Measurements from ENCODE around the gene TGM5. TPM values are rescaled to one million over a fixed set of nuclear protein-coding genes. Genes with fewer than 3 reads are reported as not detected.

Gene TGM5
- total RNA-seq, 4 donors from 2014 or later = not detected

GRCh38 chr15:43270676-43271306 lies 4.1 kb upstream of the TGM5 start:
- intact Hi-C loops (cut with DNase I; ENCODE audit: low total_unique reads) = no loop called here
- Histone ChIP-seq H3K9me3 (no peaks in the 10 kb centered on the region), H3K27me3 (no peaks in the 10 kb centered on the region), H3K27ac (no peak overlapping the region), H3K36me3 (no peaks in the 10 kb centered on the region), H3K4me3 (no peak overlapping the region), H3K4me1 (no peaks in the 10 kb centered on the region)
- TF ChIP-seq CTCF (IDR thresholded peaks at IDR 0.05) (no peak), POLR2A (IDR thresholded peaks at IDR 0.05) (no peak)
- no peak for DNase-seq

DNA sequence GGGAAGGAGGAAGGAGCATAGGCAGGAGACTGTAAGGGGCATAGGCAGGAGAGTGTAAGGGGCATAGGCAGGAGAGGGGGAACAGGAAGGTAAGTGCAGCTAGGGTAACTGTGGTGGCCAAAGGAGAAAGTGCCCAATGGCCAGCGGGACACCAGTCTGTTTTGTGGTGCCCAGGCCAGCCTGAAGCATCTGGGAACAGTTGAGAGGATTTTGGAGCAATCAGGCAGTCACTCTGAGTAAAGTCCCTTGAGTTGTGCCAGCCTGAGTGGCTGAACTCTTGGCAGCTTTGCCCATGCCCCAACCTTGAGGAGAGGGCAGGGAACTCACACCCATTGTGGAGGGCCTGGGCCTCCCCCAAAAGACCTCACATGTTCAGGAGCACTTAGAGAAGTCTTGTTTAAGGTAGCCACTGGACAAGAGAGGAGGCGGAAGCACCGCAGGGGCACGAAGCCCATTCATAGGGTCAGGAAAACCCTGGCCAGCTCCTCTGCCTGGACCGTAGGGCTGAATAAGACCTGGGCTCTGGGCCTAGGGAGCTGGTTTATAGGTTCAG lies 3.5 kb upstream of the TGM5 start:
- Histone ChIP-seq H3K27ac (no peak overlapping the region), H3K4me3 (no peak overlapping the region), H3K9me3 (no peaks in the 10 kb centered on the region), H3K4me1 (no peaks in the 10 kb centered on the region), H3K27me3 (no peaks in the 10 kb centered on the region), H3K36me3 (no peaks in the 10 kb centered on the region)
- no peak for DNase-seq
- TF ChIP-seq CTCF (IDR thresholded peaks at IDR 0.05) = no peak
- intact Hi-C loops (cut with DNase I; ENCODE audit: low total_unique reads) = no loop called here

DNA sequence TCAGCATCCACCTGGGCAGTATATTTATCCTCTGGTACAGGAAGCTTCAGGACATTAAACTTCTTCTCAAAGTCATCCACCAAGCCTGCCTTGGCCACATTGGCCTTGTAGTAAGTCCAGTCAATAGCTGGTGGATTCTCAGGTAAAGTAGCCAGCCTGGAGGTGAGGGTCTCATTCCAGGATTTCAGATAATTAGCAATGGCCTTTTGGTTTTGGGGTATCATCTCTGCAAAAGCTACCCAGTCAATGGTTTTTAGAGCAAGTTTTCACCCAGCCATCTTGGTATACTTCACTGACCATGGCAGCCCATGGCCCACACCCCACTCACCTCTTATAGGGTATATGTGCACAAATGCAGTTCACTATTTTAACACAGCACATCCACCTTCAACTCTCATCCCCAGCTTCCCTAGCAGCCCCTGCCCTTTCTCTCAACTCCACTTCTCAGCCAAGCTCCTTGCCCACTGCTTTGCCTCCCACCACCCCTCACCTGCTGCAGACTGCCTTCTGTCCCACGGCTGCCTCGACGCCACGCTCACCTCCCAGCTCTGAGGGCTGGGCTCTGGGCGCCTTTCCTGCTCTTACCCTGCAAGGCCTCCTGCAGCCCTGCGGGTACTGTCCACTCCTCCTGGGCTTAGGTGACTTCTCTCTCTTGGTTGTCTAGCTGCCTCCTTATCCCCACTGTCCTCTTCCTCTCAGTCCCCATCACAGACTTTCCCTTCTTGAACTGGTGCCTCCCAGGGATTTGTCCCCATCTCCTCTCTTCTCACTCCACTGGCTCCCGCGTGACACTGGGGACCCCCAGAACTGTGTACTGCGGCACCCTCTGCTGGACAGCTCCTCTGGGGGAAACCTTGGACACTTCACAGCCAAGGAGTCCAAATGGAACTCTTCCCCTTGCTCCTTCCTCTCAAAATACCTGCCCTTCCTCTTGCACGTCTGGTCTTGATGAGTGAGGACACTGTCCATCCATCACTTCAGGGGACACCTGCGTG lies 1.7 kb upstream of the TGM5 start:
- H3K36me3 ChIP-seq = no peaks in the 10 kb centered on the region
- intact Hi-C loops (cut with DNase I; ENCODE audit: low total_unique reads) = no loop called here
- no peaks in the 10 kb centered on the region for H3K27me3 ChIP-seq
- no peak overlapping the region for H3K4me3 ChIP-seq
- H3K27ac ChIP-seq = no peak overlapping the region
- TF ChIP-seq CTCF (IDR thresholded peaks at IDR 0.05) (no peak), POLR2A (IDR thresholded peaks at IDR 0.05) (no peak)
- DNase-seq = no peak
- H3K4me1 ChIP-seq = no peaks in the 10 kb centered on the region
- H3K9me3 ChIP-seq = no peaks in the 10 kb centered on the region

DNA sequence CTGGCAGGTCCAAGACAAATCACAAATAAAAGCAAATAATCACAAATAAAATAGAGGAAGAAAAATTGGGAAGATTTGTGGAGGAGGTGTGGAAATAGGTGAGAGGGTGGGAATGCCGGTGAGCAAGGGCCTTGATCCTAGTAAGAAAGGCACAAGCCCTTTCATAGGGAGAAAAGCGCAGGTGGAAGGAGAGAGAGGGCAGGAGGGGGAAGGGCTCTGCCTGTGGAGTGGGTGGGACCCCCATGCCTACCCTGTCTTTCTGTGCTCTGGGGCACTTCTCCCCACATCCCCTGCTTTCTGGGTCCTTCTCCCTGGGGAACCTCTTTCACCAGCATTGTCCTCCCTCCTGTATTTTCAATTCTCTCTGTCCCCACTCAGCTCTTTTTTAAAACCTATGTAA lies 711 bp upstream of the TGM5 start:
- Histone ChIP-seq H3K4me1 (no peaks in the 10 kb centered on the region), H3K27ac (no peak overlapping the region), H3K36me3 (no peaks in the 10 kb centered on the region), H3K9me3 (no peaks in the 10 kb centered on the region), H3K4me3 (no peak overlapping the region), H3K27me3 (no peaks in the 10 kb centered on the region)
- intact Hi-C loops (cut with DNase I; ENCODE audit: low total_unique reads) = no loop called here
- TF ChIP-seq POLR2A (IDR thresholded peaks at IDR 0.05) (no peak), CTCF (IDR thresholded peaks at IDR 0.05) (no peak)
- no peak for DNase-seq

DNA sequence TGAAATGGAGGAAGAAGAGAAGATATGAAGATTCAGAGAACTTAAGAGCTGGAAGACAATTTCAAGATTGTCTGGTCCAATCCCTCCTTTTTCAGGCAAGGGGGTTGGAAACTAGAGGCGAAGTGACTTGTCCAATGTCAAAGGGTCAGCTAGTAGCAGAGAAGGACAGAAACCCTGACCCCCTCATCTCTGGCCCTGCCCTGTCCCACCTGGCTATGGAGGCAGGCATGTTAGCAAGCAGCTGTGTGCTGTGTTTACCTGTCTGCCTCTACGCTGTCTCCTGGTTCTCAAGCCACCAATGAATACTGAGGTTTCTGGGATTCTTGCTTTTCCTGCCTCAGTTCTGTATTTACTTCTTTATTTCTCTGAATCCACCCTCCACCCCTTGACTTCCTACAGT lies 342 bp downstream of the TGM5 start:
- Histone ChIP-seq H3K27ac (no peak overlapping the region), H3K9me3 (no peaks in the 10 kb centered on the region), H3K27me3 (no peaks in the 10 kb centered on the region), H3K4me3 (no peak overlapping the region), H3K36me3 (no peaks in the 10 kb centered on the region), H3K4me1 (no peaks in the 10 kb centered on the region)
- TF ChIP-seq POLR2A (IDR thresholded peaks at IDR 0.05) (no peak), CTCF (IDR thresholded peaks at IDR 0.05) (no peak)
- DNase-seq = no peak
- intact Hi-C loops (cut with DNase I; ENCODE audit: low total_unique reads) = no loop called here
